ENCODE data around the gene SLC45A1.
"Not testable (repeated sequence)": the region's sequence is repeated elsewhere in the genome, so short reads cannot be mapped to it uniquely, and the experiment has no call there.

The SLC45A1 gene

DNA sequence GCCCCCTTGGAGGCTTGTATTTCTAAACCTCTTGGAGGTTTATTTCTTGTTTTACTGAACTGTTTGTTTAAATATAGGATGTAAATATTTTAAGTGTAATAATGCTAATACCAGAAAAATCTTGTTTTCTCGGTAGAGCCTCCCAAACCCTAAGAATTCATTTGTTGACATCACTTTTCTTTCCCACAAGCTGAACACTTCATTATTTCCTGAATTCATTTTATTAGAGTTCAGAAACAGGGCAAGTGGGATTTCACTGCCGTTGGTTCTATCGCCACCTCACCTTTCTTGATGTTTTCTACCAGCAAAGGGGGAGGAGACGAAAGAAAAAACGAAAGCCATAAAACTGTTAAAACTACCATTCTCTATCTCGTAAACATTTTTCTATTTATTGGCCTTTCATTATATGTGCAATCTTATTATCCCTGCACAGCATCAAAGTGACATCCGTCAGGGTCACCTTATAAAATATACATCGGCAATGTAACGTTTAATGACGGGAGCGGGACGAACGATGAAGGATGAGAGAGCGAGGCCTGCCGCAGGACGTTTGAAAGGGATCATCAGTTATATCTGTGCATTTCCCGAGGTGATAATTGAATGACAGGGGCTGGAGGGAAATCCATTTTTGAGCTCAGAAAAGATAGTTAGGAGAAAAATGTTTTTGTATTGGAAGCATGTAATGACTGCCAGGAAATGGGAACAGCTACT is 59.5 kb downstream of the SLC45A1 start:
- Histone ChIP-seq H3K9ac (ENCODE audit: low read length) (no peak overlapping the region), H3K36me3 (ENCODE audit: control insufficient read depth, low read depth, low read length) (no peaks in the 10 kb centered on the region), H3K4me1 (ENCODE audit: control insufficient read depth, low read depth, low read length) (peaks cover 36% of the 10 kb centered on the region), H3K4me3 (ENCODE audit: low read length) (no peak overlapping the region), H3K9me3 (ENCODE audit: control insufficient read depth, low read depth, low read length) (no peaks in the 10 kb centered on the region), H3K27ac (ENCODE audit: low read length) (no peak overlapping the region), H3K27me3 (ENCODE audit: control insufficient read depth, insufficient read depth, low read length) (no peaks in the 10 kb centered on the region)

DNA sequence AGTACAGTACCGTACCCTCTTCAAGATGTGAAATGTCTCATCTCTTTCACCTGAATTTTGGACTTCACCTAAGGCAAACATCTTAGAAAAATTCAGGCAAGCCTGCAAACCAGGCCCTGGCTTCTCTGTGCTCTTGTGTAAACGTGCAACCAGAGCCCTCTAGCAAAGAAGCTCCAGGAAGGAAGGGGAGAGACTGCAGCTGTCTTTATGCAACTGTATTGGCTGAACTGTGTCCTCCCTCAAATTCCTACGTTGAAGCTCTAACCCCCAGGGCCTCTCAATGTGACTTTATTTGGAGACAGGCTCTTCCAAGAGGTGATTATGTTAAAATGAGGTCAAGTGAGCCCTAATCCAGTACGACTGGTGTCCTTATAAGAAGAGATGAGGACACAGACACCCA is 60.3 kb downstream of the SLC45A1 start:
- Histone ChIP-seq H3K4me1 (ENCODE audit: control insufficient read depth, low read depth, low read length) (peaks cover 34% of the 10 kb centered on the region), H3K27ac (ENCODE audit: low read length) (no peak overlapping the region)

DNA sequence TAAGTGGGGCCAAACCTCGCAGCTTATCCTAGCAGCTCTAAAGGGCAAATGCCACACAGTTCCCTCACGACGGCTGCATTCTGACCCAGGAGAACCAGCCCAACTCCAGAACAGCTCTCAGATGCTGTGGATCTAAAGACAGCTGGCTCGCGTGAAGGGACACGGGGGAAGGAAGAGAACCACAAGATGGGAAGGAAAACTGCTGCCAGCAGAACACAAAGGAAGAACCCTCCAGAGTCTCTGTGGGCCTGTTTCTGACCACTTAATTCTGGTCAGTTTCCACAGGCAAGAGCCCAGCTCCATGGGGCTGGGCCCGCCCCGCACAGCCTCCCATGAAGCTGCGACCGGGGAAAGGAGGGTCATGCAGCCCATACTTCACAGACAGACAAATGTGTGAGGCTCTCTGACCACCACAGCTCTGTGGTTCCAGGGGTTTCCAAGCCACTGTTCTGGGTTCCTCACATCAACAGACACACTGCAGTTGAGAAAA is 61.1 kb downstream of the SLC45A1 start:
- peaks cover 25% of the 10 kb centered on the region for H3K4me1 ChIP-seq (ENCODE audit: control insufficient read depth, low read depth, low read length)
- H3K27ac ChIP-seq (ENCODE audit: low read length): no peak overlapping the region
- H3K9ac ChIP-seq (ENCODE audit: low read length): no peak overlapping the region

More for the DNA sequence above, 60.3 kb downstream of the SLC45A1 start:
- Histone ChIP-seq H3K9me3 (ENCODE audit: control insufficient read depth, low read depth, low read length) (no peaks in the 10 kb centered on the region), H3K36me3 (ENCODE audit: control insufficient read depth, low read depth, low read length) (no peaks in the 10 kb centered on the region), H3K4me3 (ENCODE audit: low read length) (no peak overlapping the region), H3K9ac (ENCODE audit: low read length) (no peak overlapping the region), H3K27me3 (ENCODE audit: control insufficient read depth, insufficient read depth, low read length) (no peaks in the 10 kb centered on the region)

DNA sequence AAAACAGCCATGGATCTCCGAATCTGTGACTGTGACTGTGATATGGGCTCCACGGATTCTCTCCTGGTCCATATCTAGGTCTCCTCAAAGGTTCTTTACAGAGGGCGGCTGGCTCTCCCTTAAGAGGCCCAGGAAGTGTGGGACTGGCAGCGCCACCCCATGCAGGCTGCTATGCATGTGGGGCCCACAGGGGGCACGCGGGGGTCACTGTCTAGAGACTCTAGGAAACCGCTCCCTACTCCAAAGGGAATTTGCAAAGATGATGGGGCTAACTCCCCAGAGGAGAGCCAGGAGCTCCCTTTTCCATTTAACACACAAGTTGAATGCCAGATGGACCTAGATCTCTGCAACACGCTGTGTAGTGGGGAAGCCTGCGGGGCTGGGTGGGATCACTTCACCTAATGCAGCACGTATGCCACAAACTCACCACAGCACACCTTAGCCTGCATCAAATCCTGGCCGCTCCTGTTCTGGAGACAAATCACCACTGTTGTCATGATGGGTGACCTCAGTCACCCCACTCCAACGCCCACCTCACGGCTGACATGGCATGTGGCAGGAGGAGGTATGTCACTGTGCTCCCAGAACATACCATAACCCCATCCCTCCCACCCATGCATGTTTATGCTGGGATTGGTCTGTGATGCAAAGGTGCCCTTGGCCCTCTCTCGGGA is 61.7 kb downstream of the SLC45A1 start:
- Histone ChIP-seq H3K27ac (ENCODE audit: low read length) (no peak overlapping the region), H3K9ac (ENCODE audit: low read length) (no peak overlapping the region), H3K4me1 (ENCODE audit: control insufficient read depth, low read depth, low read length) (peaks cover 20% of the 10 kb centered on the region), H3K36me3 (ENCODE audit: control insufficient read depth, low read depth, low read length) (no peaks in the 10 kb centered on the region), H3K9me3 (ENCODE audit: control insufficient read depth, low read depth, low read length) (no peaks in the 10 kb centered on the region), H3K27me3 (ENCODE audit: control insufficient read depth, insufficient read depth, low read length) (no peaks in the 10 kb centered on the region), H3K4me3 (ENCODE audit: low read length) (no peak overlapping the region)

More for the DNA sequence above, 61.1 kb downstream of the SLC45A1 start:
- no peak overlapping the region for H3K4me3 ChIP-seq (ENCODE audit: low read length)
- H3K27me3 ChIP-seq (ENCODE audit: control insufficient read depth, insufficient read depth, low read length): no peaks in the 10 kb centered on the region
- no peaks in the 10 kb centered on the region for H3K36me3 ChIP-seq (ENCODE audit: control insufficient read depth, low read depth, low read length)
- no peaks in the 10 kb centered on the region for H3K9me3 ChIP-seq (ENCODE audit: control insufficient read depth, low read depth, low read length)

DNA sequence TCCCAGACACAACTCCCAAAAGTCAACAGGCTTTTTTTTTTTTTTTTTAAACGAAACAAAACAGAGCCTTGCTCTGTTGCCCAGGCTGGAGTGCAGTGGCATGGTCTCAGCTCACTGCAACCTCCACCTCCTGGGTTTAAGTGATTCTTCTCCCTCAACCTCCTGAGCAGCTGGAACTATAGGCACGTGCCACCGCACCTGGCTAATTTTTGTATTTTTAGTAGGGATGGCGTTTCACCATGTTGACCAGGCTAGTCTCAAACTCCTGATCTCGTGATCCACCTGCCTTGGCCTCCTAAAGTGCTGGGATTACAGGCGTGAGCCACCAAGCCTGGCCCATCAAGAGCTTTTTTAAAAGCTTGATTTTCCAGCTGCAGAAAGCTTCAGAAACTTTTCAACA is 62.4 kb downstream of the SLC45A1 start:
- H3K4me3 ChIP-seq (ENCODE audit: low read length); H3K27me3 ChIP-seq (ENCODE audit: control insufficient read depth, insufficient read depth, low read length); H3K27ac ChIP-seq (ENCODE audit: low read length); H3K36me3 ChIP-seq (ENCODE audit: control insufficient read depth, low read depth, low read length); H3K9me3 ChIP-seq (ENCODE audit: control insufficient read depth, low read depth, low read length); H3K9ac ChIP-seq (ENCODE audit: low read length): not testable (repeated sequence)
- peaks cover 26% of the 10 kb centered on the region for H3K4me1 ChIP-seq (ENCODE audit: control insufficient read depth, low read depth, low read length)

DNA sequence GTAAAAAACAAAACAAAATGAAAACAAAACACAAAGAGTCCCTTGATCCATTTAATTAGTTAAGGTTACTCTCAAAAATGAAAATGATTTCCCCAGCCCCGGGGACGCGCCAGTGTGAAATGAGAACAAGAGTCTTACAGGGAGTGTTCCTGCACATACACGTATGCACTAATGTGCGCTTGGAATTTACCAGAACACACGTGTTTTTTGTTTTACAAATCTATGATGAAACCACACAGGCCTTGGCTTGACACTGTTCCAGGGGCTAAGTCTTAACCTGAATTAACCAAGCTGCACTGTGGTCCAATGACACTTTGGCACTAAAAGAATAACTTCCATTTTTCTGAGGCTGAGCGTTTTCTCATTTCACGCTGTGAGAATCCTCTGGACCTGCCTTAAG is 63.7 kb downstream of the SLC45A1 start:
- H3K9me3 ChIP-seq (ENCODE audit: control insufficient read depth, low read depth, low read length): no peaks in the 10 kb centered on the region
- peaks cover 28% of the 10 kb centered on the region for H3K4me1 ChIP-seq (ENCODE audit: control insufficient read depth, low read depth, low read length)
- H3K36me3 ChIP-seq (ENCODE audit: control insufficient read depth, low read depth, low read length): no peaks in the 10 kb centered on the region
- no peaks in the 10 kb centered on the region for H3K27me3 ChIP-seq (ENCODE audit: control insufficient read depth, insufficient read depth, low read length)
- H3K4me3 ChIP-seq (ENCODE audit: low read length): no peak overlapping the region
- no peak overlapping the region for H3K9ac ChIP-seq (ENCODE audit: low read length)
- no peak overlapping the region for H3K27ac ChIP-seq (ENCODE audit: low read length)

DNA sequence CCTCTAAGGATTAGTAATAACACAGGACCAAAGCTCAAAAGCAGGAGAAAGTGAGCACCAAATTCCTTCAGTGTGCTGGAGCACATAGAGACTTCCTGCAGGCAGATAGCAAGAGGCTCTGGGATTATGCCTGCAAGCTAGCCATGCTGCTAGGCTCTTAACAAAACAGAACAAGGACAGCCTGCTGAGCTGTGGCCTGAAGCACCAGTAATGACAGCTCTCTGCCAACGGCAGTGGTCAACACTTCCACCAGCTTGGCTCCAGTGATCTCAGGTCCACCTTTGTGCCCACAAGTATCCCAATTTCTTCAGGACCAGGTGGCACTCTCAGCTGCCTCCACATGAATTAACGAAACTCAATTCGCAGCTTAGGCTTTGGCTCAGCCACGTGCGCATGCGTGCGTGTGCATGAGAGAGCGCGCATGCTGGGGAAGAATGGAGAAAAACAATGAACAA is 64.2 kb downstream of the SLC45A1 start:
- Histone ChIP-seq H3K9ac (ENCODE audit: low read length) (no peak overlapping the region), H3K4me3 (ENCODE audit: low read length) (no peak overlapping the region), H3K36me3 (ENCODE audit: control insufficient read depth, low read depth, low read length) (no peaks in the 10 kb centered on the region), H3K9me3 (ENCODE audit: control insufficient read depth, low read depth, low read length) (no peaks in the 10 kb centered on the region), H3K27me3 (ENCODE audit: control insufficient read depth, insufficient read depth, low read length) (no peaks in the 10 kb centered on the region), H3K27ac (ENCODE audit: low read length) (no peak overlapping the region), H3K4me1 (ENCODE audit: control insufficient read depth, low read depth, low read length) (peaks cover 28% of the 10 kb centered on the region)

DNA sequence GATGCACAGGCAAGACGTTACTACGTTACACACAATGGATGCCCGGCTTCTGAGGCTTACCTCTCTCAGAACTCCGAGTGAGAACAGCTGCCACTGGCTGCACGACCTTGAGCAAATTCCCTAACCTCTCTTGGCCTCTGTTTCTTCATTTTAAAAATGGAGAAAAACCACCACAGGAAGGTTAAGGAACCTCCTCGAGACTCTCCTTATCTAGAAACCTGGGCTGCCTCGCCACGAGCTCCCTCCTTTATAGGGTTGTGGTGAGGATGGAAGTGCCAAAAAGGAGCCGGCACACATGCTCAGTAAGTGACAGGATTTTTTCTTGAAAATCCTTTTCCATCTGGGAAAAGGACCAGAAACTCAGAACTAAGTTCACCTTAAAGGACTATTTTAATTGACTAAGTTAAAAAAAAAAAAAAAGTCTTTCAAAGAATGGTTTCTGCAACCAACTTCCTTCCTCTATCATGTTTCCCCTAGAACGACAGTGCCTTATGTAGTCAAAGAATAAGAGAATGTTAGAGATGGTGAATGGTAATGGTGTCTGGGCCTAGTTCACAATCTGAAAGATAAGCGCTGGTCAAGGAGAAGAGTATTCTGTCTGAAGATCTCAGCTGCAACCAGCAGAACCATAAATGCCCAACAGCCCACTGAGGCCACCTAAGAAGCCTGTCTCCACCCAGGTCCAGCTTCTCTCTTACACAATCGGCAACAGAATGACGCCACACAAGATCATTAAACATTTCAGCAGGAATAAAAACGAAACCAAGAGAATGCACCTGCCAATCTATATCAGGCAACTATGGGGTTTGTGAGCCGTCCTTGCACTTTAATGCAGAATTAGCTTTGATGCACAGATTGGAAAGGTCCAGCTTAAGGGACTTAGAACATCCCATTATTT is 64.9 kb downstream of the SLC45A1 start:
- Histone ChIP-seq H3K9ac (ENCODE audit: low read length) (no peak overlapping the region), H3K9me3 (ENCODE audit: control insufficient read depth, low read depth, low read length) (no peaks in the 10 kb centered on the region), H3K36me3 (ENCODE audit: control insufficient read depth, low read depth, low read length) (no peaks in the 10 kb centered on the region), H3K27ac (ENCODE audit: low read length) (no peak overlapping the region), H3K4me1 (ENCODE audit: control insufficient read depth, low read depth, low read length) (peaks cover 28% of the 10 kb centered on the region), H3K27me3 (ENCODE audit: control insufficient read depth, insufficient read depth, low read length) (no peaks in the 10 kb centered on the region), H3K4me3 (ENCODE audit: low read length) (no peak overlapping the region)

DNA sequence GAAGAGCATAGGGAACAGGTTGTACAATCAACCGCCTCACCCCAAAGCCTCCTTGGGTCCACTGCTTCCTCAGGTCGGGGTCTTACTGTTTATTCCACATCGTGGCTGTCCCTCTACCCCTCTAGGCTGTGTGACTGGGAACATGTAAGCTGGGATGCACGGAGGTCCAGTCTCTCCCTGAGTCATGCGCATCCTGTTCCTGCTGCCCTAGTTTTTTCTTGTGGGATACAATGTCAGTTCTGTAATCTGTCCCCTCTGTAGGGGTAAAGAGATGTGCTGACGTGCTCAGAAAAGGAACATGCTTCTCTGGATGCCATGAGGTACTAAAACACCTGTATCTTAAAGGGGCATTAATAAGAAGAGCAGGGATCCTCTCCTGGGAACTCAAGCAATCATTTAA is 66.2 kb downstream of the SLC45A1 start:
- no peaks in the 10 kb centered on the region for H3K9me3 ChIP-seq (ENCODE audit: control insufficient read depth, low read depth, low read length)
- H3K4me3 ChIP-seq (ENCODE audit: low read length): no peak overlapping the region
- H3K4me1 ChIP-seq (ENCODE audit: control insufficient read depth, low read depth, low read length): peaks cover 28% of the 10 kb centered on the region
- H3K27ac ChIP-seq (ENCODE audit: low read length): no peak overlapping the region
- no peaks in the 10 kb centered on the region for H3K27me3 ChIP-seq (ENCODE audit: control insufficient read depth, insufficient read depth, low read length)
- no peak overlapping the region for H3K9ac ChIP-seq (ENCODE audit: low read length)
- no peaks in the 10 kb centered on the region for H3K36me3 ChIP-seq (ENCODE audit: control insufficient read depth, low read depth, low read length)

DNA sequence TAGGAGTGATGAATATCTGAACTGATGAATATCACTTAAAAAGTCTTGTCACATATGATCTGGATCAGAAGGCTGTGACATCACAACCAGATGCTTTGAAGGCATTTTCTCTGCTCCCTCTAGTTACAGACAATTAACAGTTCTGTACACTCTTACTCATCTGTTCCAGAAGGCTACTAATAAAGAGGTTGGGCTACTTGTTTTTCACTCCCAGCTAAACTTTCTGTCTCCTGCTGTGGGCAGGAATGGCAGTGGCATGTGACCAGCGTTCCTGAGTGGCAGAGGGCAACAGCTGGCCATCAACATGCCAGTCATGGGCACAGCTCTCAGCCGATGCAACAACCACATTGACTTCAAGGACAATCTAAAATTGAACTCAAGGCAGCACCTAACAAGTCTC is 66.7 kb downstream of the SLC45A1 start:
- Histone ChIP-seq H3K9me3 (ENCODE audit: control insufficient read depth, low read depth, low read length) (no peaks in the 10 kb centered on the region), H3K4me1 (ENCODE audit: control insufficient read depth, low read depth, low read length) (peaks cover 28% of the 10 kb centered on the region)

DNA sequence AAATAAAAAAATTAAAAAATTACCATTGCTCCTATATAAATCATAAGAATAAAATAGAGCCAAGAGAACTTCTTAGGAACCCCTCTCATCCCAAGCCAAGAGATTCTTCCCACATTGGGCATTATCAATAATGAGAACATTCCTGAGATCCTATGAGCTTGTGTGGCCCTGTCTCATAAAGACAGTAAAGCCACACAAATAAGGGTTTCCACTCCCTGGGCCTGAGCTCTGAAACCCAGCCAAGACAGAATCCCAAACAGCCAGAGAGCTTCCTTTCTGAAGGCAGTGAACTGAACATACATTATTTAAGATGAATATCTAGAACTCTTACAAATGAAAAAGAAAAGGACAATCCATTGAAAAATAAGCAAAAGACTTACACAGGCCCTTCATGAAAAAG is 68.3 kb downstream of the SLC45A1 start:
- H3K9me3 ChIP-seq (ENCODE audit: control insufficient read depth, low read depth, low read length): no peaks in the 10 kb centered on the region
- peaks cover 29% of the 10 kb centered on the region for H3K4me1 ChIP-seq (ENCODE audit: control insufficient read depth, low read depth, low read length)
- no peak overlapping the region for H3K27ac ChIP-seq (ENCODE audit: low read length)
- no peaks in the 10 kb centered on the region for H3K36me3 ChIP-seq (ENCODE audit: control insufficient read depth, low read depth, low read length)
- no peak overlapping the region for H3K4me3 ChIP-seq (ENCODE audit: low read length)
- no peak overlapping the region for H3K9ac ChIP-seq (ENCODE audit: low read length)
- H3K27me3 ChIP-seq (ENCODE audit: control insufficient read depth, insufficient read depth, low read length): no peaks in the 10 kb centered on the region

More for the DNA sequence above, 66.7 kb downstream of the SLC45A1 start:
- H3K27ac ChIP-seq (ENCODE audit: low read length): no peak overlapping the region
- no peaks in the 10 kb centered on the region for H3K36me3 ChIP-seq (ENCODE audit: control insufficient read depth, low read depth, low read length)
- H3K9ac ChIP-seq (ENCODE audit: low read length): no peak overlapping the region
- H3K4me3 ChIP-seq (ENCODE audit: low read length): no peak overlapping the region
- H3K27me3 ChIP-seq (ENCODE audit: control insufficient read depth, insufficient read depth, low read length): no peaks in the 10 kb centered on the region

All from iPS-18a (cell line).